Measurements from ENCODE around the gene RTN1.

DNA sequence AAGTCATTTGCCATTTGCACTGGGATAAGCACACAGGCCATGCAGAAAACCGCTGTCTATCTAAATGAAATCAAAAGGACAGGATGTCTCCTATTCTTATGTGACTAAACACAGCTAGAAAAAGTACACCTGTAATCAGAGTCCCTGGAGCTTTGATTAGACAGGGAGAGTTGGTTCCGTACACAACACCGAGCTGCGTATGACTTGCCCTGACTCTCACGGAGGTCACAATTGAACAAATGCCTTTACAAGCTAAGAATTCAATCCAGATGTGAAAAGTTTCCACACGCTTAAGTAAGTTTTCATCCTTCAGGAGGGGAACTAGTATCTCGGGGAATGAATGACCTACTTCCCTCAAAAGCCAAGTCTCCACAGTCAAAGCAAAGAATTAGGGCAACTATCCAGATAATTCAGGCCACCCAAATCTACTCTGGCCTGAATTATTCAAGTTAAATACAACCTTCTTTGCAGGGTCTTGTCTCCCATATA, 67.5 kb downstream of the RTN1 start:
- no peak for TF ChIP-seq EP300 (IDR thresholded peaks at IDR 0.05)
- TF ChIP-seq, protein P1, sequence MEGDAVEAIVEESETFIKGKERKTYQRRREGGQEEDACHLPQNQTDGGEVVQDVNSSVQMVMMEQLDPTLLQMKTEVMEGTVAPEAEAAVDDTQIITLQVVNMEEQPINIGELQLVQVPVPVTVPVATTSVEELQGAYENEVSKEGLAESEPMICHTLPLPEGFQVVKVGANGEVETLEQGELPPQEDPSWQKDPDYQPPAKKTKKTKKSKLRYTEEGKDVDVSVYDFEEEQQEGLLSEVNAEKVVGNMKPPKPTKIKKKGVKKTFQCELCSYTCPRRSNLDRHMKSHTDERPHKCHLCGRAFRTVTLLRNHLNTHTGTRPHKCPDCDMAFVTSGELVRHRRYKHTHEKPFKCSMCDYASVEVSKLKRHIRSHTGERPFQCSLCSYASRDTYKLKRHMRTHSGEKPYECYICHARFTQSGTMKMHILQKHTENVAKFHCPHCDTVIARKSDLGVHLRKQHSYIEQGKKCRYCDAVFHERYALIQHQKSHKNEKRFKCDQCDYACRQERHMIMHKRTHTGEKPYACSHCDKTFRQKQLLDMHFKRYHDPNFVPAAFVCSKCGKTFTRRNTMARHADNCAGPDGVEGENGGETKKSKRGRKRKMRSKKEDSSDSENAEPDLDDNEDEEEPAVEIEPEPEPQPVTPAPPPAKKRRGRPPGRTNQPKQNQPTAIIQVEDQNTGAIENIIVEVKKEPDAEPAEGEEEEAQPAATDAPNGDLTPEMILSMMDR (IDR thresholded peaks at IDR 0.05) = no peak
- no peak for TF ChIP-seq POLR2A (IDR thresholded peaks at IDR 0.05)
- TF ChIP-seq POLR2AphosphoS5 (IDR thresholded peaks at IDR 0.05) = no peak

Measured in sigmoid colon (tissue), 4 donors.